ENCODE results near the gene TMEM81. TPM values are rescaled to one million over a fixed set of nuclear protein-coding genes. Genes with fewer than 3 reads are reported as not detected.

The TMEM81 gene
- total RNA-seq, 1 donor from 2014 or later, result 3.7 TPM

- no peak overlapping the region for H3K27ac Mint-ChIP-seq (ENCODE audit: unreplicated experiment)
- TF ChIP-seq, protein P1, sequence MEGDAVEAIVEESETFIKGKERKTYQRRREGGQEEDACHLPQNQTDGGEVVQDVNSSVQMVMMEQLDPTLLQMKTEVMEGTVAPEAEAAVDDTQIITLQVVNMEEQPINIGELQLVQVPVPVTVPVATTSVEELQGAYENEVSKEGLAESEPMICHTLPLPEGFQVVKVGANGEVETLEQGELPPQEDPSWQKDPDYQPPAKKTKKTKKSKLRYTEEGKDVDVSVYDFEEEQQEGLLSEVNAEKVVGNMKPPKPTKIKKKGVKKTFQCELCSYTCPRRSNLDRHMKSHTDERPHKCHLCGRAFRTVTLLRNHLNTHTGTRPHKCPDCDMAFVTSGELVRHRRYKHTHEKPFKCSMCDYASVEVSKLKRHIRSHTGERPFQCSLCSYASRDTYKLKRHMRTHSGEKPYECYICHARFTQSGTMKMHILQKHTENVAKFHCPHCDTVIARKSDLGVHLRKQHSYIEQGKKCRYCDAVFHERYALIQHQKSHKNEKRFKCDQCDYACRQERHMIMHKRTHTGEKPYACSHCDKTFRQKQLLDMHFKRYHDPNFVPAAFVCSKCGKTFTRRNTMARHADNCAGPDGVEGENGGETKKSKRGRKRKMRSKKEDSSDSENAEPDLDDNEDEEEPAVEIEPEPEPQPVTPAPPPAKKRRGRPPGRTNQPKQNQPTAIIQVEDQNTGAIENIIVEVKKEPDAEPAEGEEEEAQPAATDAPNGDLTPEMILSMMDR (IDR thresholded peaks at IDR 0.05), result no peak
- DNase-seq (ENCODE audit: low spot score), result peak; percentile 48
Measured at GRCh38 chr1:205062319-205062718, 21.9 kb downstream of the TMEM81 start.

GRCh38 chr1:205061665-205062069 lies 22.6 kb downstream of the TMEM81 start:
- peaks cover 10% of the 10 kb centered on the region for H3K27me3 Mint-ChIP-seq (ENCODE audit: low read depth)
- H3K27ac Mint-ChIP-seq (ENCODE audit: unreplicated experiment), result no peak overlapping the region
- TF ChIP-seq, protein P1 (IDR thresholded peaks at IDR 0.05), result peak; percentile 94
- H3K36me3 Mint-ChIP-seq (ENCODE audit: low read depth), result no peaks in the 10 kb centered on the region
- peak; percentile 74 for DNase-seq (ENCODE audit: low spot score)
- H3K4me1 Mint-ChIP-seq (ENCODE audit: low read depth), result no peaks in the 10 kb centered on the region
- no peaks in the 10 kb centered on the region for H3K9me3 Mint-ChIP-seq (ENCODE audit: low read depth)
- no peak overlapping the region for H3K4me3 Mint-ChIP-seq (ENCODE audit: unreplicated experiment)

More at GRCh38 chr1:205062319-205062718, 21.9 kb downstream of the TMEM81 start:
- Mint-ChIP-seq H3K9me3 (ENCODE audit: low read depth) (no peaks in the 10 kb centered on the region), H3K4me3 (ENCODE audit: unreplicated experiment) (no peak overlapping the region), H3K4me1 (ENCODE audit: low read depth) (no peaks in the 10 kb centered on the region), H3K27me3 (ENCODE audit: low read depth) (peaks cover 4% of the 10 kb centered on the region), H3K36me3 (ENCODE audit: low read depth) (no peaks in the 10 kb centered on the region)

GRCh38 chr1:205061227-205061626 lies 23.0 kb downstream of the TMEM81 start:
- Mint-ChIP-seq H3K27me3 (ENCODE audit: low read depth) (peaks cover 10% of the 10 kb centered on the region), H3K27ac (ENCODE audit: unreplicated experiment) (no peak overlapping the region), H3K4me1 (ENCODE audit: low read depth) (no peaks in the 10 kb centered on the region), H3K4me3 (ENCODE audit: unreplicated experiment) (no peak overlapping the region), H3K36me3 (ENCODE audit: low read depth) (no peaks in the 10 kb centered on the region), H3K9me3 (ENCODE audit: low read depth) (no peaks in the 10 kb centered on the region)
- TF ChIP-seq, protein P1 (IDR thresholded peaks at IDR 0.05), result no peak
- peak; percentile 75 for DNase-seq (ENCODE audit: low spot score)

- H3K36me3 Mint-ChIP-seq (ENCODE audit: low read depth), result no peaks in the 10 kb centered on the region
- no peaks in the 10 kb centered on the region for H3K4me1 Mint-ChIP-seq (ENCODE audit: low read depth)
- H3K27ac Mint-ChIP-seq (ENCODE audit: unreplicated experiment), result no peak overlapping the region
- DNase-seq (ENCODE audit: low spot score), result peak; percentile 76
- no peak overlapping the region for H3K4me3 Mint-ChIP-seq (ENCODE audit: unreplicated experiment)
- H3K27me3 Mint-ChIP-seq (ENCODE audit: low read depth), result peaks cover 13% of the 10 kb centered on the region
- TF ChIP-seq, protein P1 (IDR thresholded peaks at IDR 0.05), result no peak
- no peaks in the 10 kb centered on the region for H3K9me3 Mint-ChIP-seq (ENCODE audit: low read depth)
Measured at GRCh38 chr1:205060746-205061145, 23.5 kb downstream of the TMEM81 start.

DNA sequence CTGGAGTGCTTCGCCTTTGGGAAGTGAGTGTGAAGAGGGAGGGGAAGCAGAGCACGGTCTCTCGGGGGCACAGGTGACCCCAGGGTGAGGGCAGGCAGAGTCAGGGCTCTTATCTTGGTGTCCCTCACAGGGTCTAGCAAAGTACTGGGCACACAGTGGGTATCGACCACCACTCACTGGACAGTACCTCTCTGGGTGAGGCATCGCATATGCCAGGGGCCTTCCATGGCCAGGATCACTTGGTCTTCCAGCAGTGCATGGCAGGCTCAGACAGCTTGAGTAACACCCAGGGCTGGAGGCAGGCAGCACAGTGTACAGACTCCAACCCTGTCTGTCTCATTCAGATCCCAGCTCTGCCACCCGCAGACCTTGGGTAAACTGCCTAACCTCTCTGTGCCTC lies 24.6 kb downstream of the TMEM81 start:
- H3K9me3 Mint-ChIP-seq (ENCODE audit: low read depth), result no peaks in the 10 kb centered on the region
- H3K36me3 Mint-ChIP-seq (ENCODE audit: low read depth), result no peaks in the 10 kb centered on the region
- no peak overlapping the region for H3K4me3 Mint-ChIP-seq (ENCODE audit: unreplicated experiment)
- no peaks in the 10 kb centered on the region for H3K4me1 Mint-ChIP-seq (ENCODE audit: low read depth)
- no peak overlapping the region for H3K27ac Mint-ChIP-seq (ENCODE audit: unreplicated experiment)
- peaks cover 21% of the 10 kb centered on the region for H3K27me3 Mint-ChIP-seq (ENCODE audit: low read depth)
- TF ChIP-seq, protein P1 (IDR thresholded peaks at IDR 0.05), result no peak
- DNase-seq (ENCODE audit: low spot score), result no peak

All from chondrocyte (in vitro differentiated cells).